H1 (cell line): ENCODE data around the gene RASD2. TPM values are rescaled to one million over a fixed set of nuclear protein-coding genes. Genes with fewer than 3 reads are reported as not detected.
A peak's percentile ranks its signal among the peaks of the same experiment; 100 is the strongest.

Source experiments
- CTCF ChIA-PET: fragments of 300-600 bp; sonication (Branson Sonifier 250); formaldehyde crosslinking; loops from one replicate; lab custom pipeline; 2021; ENCODE audit not compliant: partially characterized antibody; lab: Charles Lee
- POLR2A ChIA-PET: fragments of 300-600 bp; sonication (Branson Sonifier 250); formaldehyde crosslinking; loops from one replicate; lab custom pipeline; 2021; ENCODE audit warnings: inconsistent platforms; ENCODE audit not compliant: partially characterized antibody; lab: Charles Lee
- DNase-seq, 2 experiments: peaks; one replicate each; pipeline versions ENCODE4 v3.0.0 to v3.0.0-alpha.2; 2010 to 2022; ENCODE audit warnings: low spot score in 2 of 2, low read depth in 1 of 2, mixed read lengths in 1 of 2
- FAIRE-seq: peaks from 2 replicates; lab custom pipeline; 2011; peaks lifted over from hg19 to GRCh38; lab: Jason Lieb, UNC
- H2AFZ ChIP-seq: 2 replicates; pipeline ENCODE4 v1.8.1; 2012; ENCODE audit warnings: low read length, inconsistent platforms
- H2AK5ac ChIP-seq: 2 replicates; pipeline ENCODE4 v1.6.1; 2013; ENCODE audit warnings: low read depth, low read length
- H2BK120ac ChIP-seq: replicated peaks from 2 replicates; pipeline ENCODE3; 2013; ENCODE audit warnings: low read depth, low read length, inconsistent platforms
- H2BK12ac ChIP-seq: 2 replicates; pipeline ENCODE4 v1.6.1; 2013; ENCODE audit warnings: low read depth, low read length
- H2BK15ac ChIP-seq: 2 replicates; pipeline ENCODE4 v1.6.1; 2013; ENCODE audit warnings: low read length
- H2BK20ac ChIP-seq: 2 replicates; pipeline ENCODE4 v1.6.1; 2013; ENCODE audit warnings: low read length
- H2BK5ac ChIP-seq: 2 replicates; pipeline ENCODE4 v1.6.1; 2013; ENCODE audit warnings: low read depth, low read length
- H3K14ac ChIP-seq: 2 replicates; pipeline ENCODE4 v1.6.1; 2013; ENCODE audit warnings: inconsistent platforms; ENCODE audit not compliant: insufficient read length
- H3K18ac ChIP-seq: 2 replicates; pipeline ENCODE4 v1.6.1; 2013; ENCODE audit warnings: low read length; ENCODE audit errors: extremely low read depth
- H3K23ac ChIP-seq: 2 replicates; pipeline ENCODE4 v1.6.1; 2013; ENCODE audit warnings: inconsistent platforms; ENCODE audit not compliant: insufficient read length
- H3K23me2 ChIP-seq: 2 replicates; pipeline ENCODE4 v1.6.1; 2013; ENCODE audit warnings: low read depth, low read length
- H3K27ac ChIP-seq: 2 replicates; pipeline ENCODE4 v1.6.1; 2011; ENCODE audit warnings: low read depth, low read length, inconsistent platforms
- H3K27me3 ChIP-seq, 4 experiments: replicated peaks in 1 of 4; 1 replicate in 1 of 4; 2 replicates in 3 of 4; pipeline versions ENCODE4 v1.6.1 to v1.8.1; 2011 to 2013; ENCODE audit warnings: low read length in 3 of 4, mild to moderate bottlenecking in 3 of 4, inconsistent platforms in 2 of 4, mixed read lengths in 2 of 4, moderate library complexity in 1 of 4; ENCODE audit not compliant: control insufficient read depth in 3 of 4, insufficient read depth in 3 of 4; ENCODE audit errors: extremely low read depth in 1 of 4
- H3K36me3 ChIP-seq, 4 experiments: 2 replicates each; pipeline versions ENCODE4 v1.6.1 to v1.8.1; 2011 to 2013; ENCODE audit warnings: mild to moderate bottlenecking in 4 of 4, low read length in 3 of 4, moderate library complexity in 2 of 4, control low read depth in 1 of 4, inconsistent platforms in 1 of 4; ENCODE audit not compliant: insufficient read depth in 4 of 4, control insufficient read depth in 2 of 4
- H3K4ac ChIP-seq: replicated peaks from 2 replicates; pipeline ENCODE3; 2013; ENCODE audit warnings: low read length, low read depth, mixed read lengths, inconsistent platforms; ENCODE audit not compliant: insufficient read length
- H3K4me1 ChIP-seq, 4 experiments: replicated peaks in 1 of 4; 1 replicate in 1 of 4; 2 replicates in 3 of 4; pipeline versions ENCODE4 v1.6.1 to v1.8.1; 2011 to 2013; ENCODE audit warnings: low read length in 3 of 4, inconsistent platforms in 2 of 4, mixed read lengths in 1 of 4; ENCODE audit not compliant: insufficient read depth in 4 of 4, control insufficient read depth in 3 of 4
- H3K4me2 ChIP-seq, 2 experiments: 2 replicates each; pipeline versions ENCODE4 v1.6.1 to v1.8.1; 2011 to 2013; ENCODE audit warnings: low read depth in 2 of 2, low read length in 2 of 2, control low read depth in 1 of 2, inconsistent platforms in 1 of 2, mild to moderate bottlenecking in 1 of 2; ENCODE audit not compliant: insufficient read depth in 1 of 2
- H3K4me3 ChIP-seq, 4 experiments: fragments of 200-600, 300-600 bp in 1 of 4; sonication (generic), shearing (Covaris generic), sonication (Bioruptor Twin) in 1 of 4; 2 replicates each; pipeline versions ENCODE4 v1.5.1 to v1.8.1; 2011 to 2016; ENCODE audit warnings: low read length in 4 of 4, low read depth in 3 of 4, control low read depth in 2 of 4, inconsistent platforms in 2 of 4, mild to moderate bottlenecking in 2 of 4, mixed read lengths in 1 of 4, moderate library complexity in 1 of 4; ENCODE audit not compliant: insufficient read depth in 2 of 4; ENCODE audit errors: extremely low read depth in 1 of 4
- H3K56ac ChIP-seq: replicated peaks from 2 replicates; pipeline ENCODE3; 2013; ENCODE audit warnings: low read depth, mild to moderate bottlenecking, mixed read lengths, low read length, inconsistent platforms; ENCODE audit not compliant: insufficient read length
- H3K79me1 ChIP-seq: 2 replicates; pipeline ENCODE4 v1.6.1; 2013; ENCODE audit warnings: low read depth, low read length, control low read depth
- H3K79me2 ChIP-seq, 2 experiments: 2 replicates each; pipeline versions ENCODE4 v1.6.1 to v1.8.1; 2012 to 2013; ENCODE audit warnings: low read length in 2 of 2, mild to moderate bottlenecking in 2 of 2, inconsistent platforms in 1 of 2; ENCODE audit not compliant: insufficient read depth in 2 of 2, control insufficient read depth in 1 of 2
- H3K9ac ChIP-seq, 4 experiments: replicated peaks in 1 of 4; 1 replicate in 1 of 4; 2 replicates in 3 of 4; pipeline versions ENCODE4 v1.6.1 to v1.8.1; 2011 to 2013; ENCODE audit warnings: low read depth in 3 of 4, low read length in 3 of 4, control low read depth in 2 of 4, mild to moderate bottlenecking in 2 of 4, moderate library complexity in 2 of 4, inconsistent platforms in 1 of 4; ENCODE audit errors: extremely low read depth in 1 of 4
- H3K9me3 ChIP-seq, 2 experiments: 2 replicates each; pipeline versions ENCODE4 v1.6.1 to v1.8.1; 2012 to 2013; ENCODE audit warnings: mild to moderate bottlenecking in 2 of 2, moderate library complexity in 2 of 2, control low read depth in 1 of 2, inconsistent platforms in 1 of 2, low read depth in 1 of 2, low read length in 1 of 2, mixed read lengths in 1 of 2; ENCODE audit not compliant: insufficient read depth in 2 of 2
- H4K20me1 ChIP-seq, 2 experiments: replicated peaks in 1 of 2; 2 replicates each; pipeline versions ENCODE3 to v1.8.1; 2011 to 2013; ENCODE audit warnings: inconsistent platforms in 2 of 2, low read length in 2 of 2, mild to moderate bottlenecking in 1 of 2; ENCODE audit not compliant: insufficient read depth in 2 of 2, control insufficient read depth in 1 of 2
- H4K5ac ChIP-seq: 2 replicates; pipeline ENCODE4 v1.6.1; 2013; ENCODE audit warnings: low read length, low read depth, mixed read lengths, inconsistent platforms; ENCODE audit not compliant: insufficient read length
- H4K8ac ChIP-seq: 2 replicates; pipeline ENCODE4 v1.8.0; 2013; ENCODE audit warnings: mild to moderate bottlenecking, moderate library complexity, low read length, inconsistent platforms; ENCODE audit not compliant: insufficient read depth; ENCODE audit errors: extremely low read depth
- H4K91ac ChIP-seq: replicated peaks from 2 replicates; pipeline ENCODE3; 2013; ENCODE audit warnings: low read length, mixed read lengths, inconsistent platforms; ENCODE audit not compliant: insufficient read length
- KDM1A ChIP-seq: fragments of 200-600, 300-600 bp; sonication (generic); IDR thresholded peaks from 2 replicates; pipeline ENCODE4 v1.7.1; 2016; ENCODE audit warnings: mild to moderate bottlenecking, low read length, borderline replicate concordance
- KDM4A ChIP-seq: IDR thresholded peaks from one replicate; pipeline ENCODE4 v1.7.1; 2012; ENCODE audit warnings: low read depth, mild to moderate bottlenecking, moderate library complexity, low read length, inconsistent platforms; ENCODE audit not compliant: severe bottlenecking
- SIRT6 ChIP-seq: IDR thresholded peaks from one replicate; pipeline ENCODE4 v1.7.1; 2012; ENCODE audit warnings: low read length, inconsistent platforms
- WGBS, 2 experiments: shearing (Covaris generic) in 1 of 2; methylation state at CpG; one replicate each; pipeline versions ENCODE4 v1.1.6 to v1.1.7; 2013 to 2015; ENCODE audit warnings: low lambda C conversion rate in 2 of 2, mixed read lengths in 2 of 2, inconsistent platforms in 1 of 2, low coverage in 1 of 2, missing lambda C conversion rate in 1 of 2; ENCODE audit not compliant: insufficient replicate concordance in 2 of 2, insufficient coverage in 1 of 2, insufficient read length in 1 of 2; ENCODE audit errors: extremely low coverage in 1 of 2, missing lambda C conversion rate in 1 of 2; 5-methylcytosine and 5-hydroxymethylcytosine counted together
- polyA plus RNA-seq, 7 experiments: library from polyadenylated mRNA; depleted of rRNA in 3 of 7; stranded (reverse) in 5 of 7; unstranded in 2 of 7; fragments of >200 nt in 5 of 7; fragments of 200-250 nt in 2 of 7; gene quantifications; 1 replicate in 5 of 7; 2 replicates in 1 of 7; 4 replicates in 1 of 7; pipeline versions ENCODE4 v1.2.1 to v1.2.3, GENCODE V29; 2011 to 2013; ENCODE audit warnings: missing spikeins in 2 of 7, mixed read lengths in 2 of 7
- total RNA-seq: library from RNA; stranded (reverse); fragmentation: NEBNext Ultra II Directional; extraction: Animal tissue kit (Norgen Biotek cat#: 25700); gene quantifications from 2 replicates; pipeline ENCODE4 v1.2.1, GENCODE V29; 2021

The RASD2 gene
- total and polyA plus RNA-seq, 2 of the 8 experiments (the other 6 are each of a cell fraction or from before 2014, with no cell fraction given): 1.9 to 5.1 TPM

DNA sequence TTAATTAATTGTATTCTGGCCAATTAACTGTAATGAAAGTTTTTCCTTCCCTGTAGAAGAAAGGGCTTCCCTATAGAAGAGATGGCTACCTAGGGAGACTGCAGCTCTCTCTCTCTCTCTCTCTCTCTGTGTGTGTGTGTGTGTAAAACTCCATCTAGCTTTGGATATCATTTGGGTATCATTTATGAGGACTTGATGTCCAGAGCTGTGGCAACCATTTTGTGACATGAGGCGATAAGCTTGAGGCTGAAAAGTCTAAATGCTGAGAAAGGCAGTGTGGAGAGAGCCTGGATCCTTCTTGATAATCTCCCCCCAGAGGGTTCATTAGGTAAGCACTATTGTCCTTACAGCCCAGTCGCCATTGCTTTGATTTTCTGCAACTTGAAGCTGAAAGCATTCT is 30.7 kb upstream of the RASD2 start:
- no peak overlapping the region for H2AK5ac ChIP-seq
- TF ChIP-seq KDM1A (peak; percentile 86), KDM4A (no peak), SIRT6 (no peak)
- TF ChIP-seq, all 59 proteins: peak for 1
- no peaks in the 10 kb centered on the region for H3K79me2 ChIP-seq
- no peak overlapping the region for H2BK5ac ChIP-seq
- WGBS, 2 experiments: 85% methylated on average over 2 of the region's 2 CpGs; no CpG with 5 or more reads in 1 of the 2 experiments
- no peak overlapping the region for H2BK12ac ChIP-seq
- no peaks in the 10 kb centered on the region for H3K36me3 ChIP-seq
- peak overlapping the region; percentile 36 for H3K4ac ChIP-seq
- no peaks in the 10 kb centered on the region; a peak in 1 of 7 replicates for H3K27me3 ChIP-seq
- peak overlapping the region; percentile 8; the same call in 1 of the 2 replicates for H2BK15ac ChIP-seq
- H4K8ac ChIP-seq: no peak overlapping the region
- H3K23ac ChIP-seq: no peak overlapping the region
- DNase-seq: no peak
- H3K4me1 ChIP-seq: peaks cover 3 to 9% (median 6%) of the 10 kb centered on the region in 4 experiments; a peak in 6 of 7 replicates
- no peak overlapping the region for H4K5ac ChIP-seq
- no peaks in the 10 kb centered on the region for H3K23me2 ChIP-seq
- no peak overlapping the region for H3K14ac ChIP-seq
- no peak overlapping the region for H3K9ac ChIP-seq
- no peak overlapping the region for H3K27ac ChIP-seq
- ChIA-PET CTCF (interaction anchor here (0.8 to 2.0 kb wide), 7 partner anchors 13 to 79 kb away, joined by 3 to 9 read pairs (median 5); no protein-coding TSS in a partner anchor), POLR2A (interaction anchor here (0.7 to 1.0 kb wide), 2 partner anchors 13 to 31 kb away, joined by 3 read pairs; partner anchors contain the start of gene RASD2)
- H3K56ac ChIP-seq: no peak overlapping the region
- no peaks in the 10 kb centered on the region for H3K79me1 ChIP-seq
- no peak overlapping the region for H2BK120ac ChIP-seq
- no peak overlapping the region for H2AFZ ChIP-seq
- no peak overlapping the region for H3K4me3 ChIP-seq
- H3K4me2 ChIP-seq: no peak overlapping the region
- no peak for FAIRE-seq
- H3K9me3 ChIP-seq: no peaks in the 10 kb centered on the region
- H4K91ac ChIP-seq: no peak overlapping the region
- H3K18ac ChIP-seq: peak overlapping the region; percentile 4; the same call in 1 of the 2 replicates
- no peaks in the 10 kb centered on the region for H4K20me1 ChIP-seq
- no peak overlapping the region for H2BK20ac ChIP-seq
